Mesothelial cell of epicardium (in vitro differentiated cells): ENCODE results near the gene CCNF. TPM values are rescaled to one million over a fixed set of nuclear protein-coding genes. Genes with fewer than 3 reads are reported as not detected.

ENCODE experiments used
- DNase-seq, 2 experiments: peaks; one replicate each; pipeline ENCODE4 v3.0.0; 2021; ENCODE audit warnings: low spot score in 2 of 2; ENCODE audit not compliant: unreplicated experiment in 2 of 2
- H3K27ac Mint-ChIP-seq: 2 replicates; pipeline ENCODE4 v1.8.0; 2021; ENCODE audit warnings: mixed read lengths
- H3K27me3 Mint-ChIP-seq: 2 replicates; pipeline ENCODE4 v1.8.0; 2021; ENCODE audit warnings: low read depth, mixed read lengths
- H3K36me3 Mint-ChIP-seq: 2 replicates; pipeline ENCODE4 v1.8.0; 2021; ENCODE audit warnings: mixed read lengths
- H3K4me1 Mint-ChIP-seq: 2 replicates; pipeline ENCODE4 v1.8.0; 2021; ENCODE audit warnings: mixed read lengths
- H3K4me3 Mint-ChIP-seq: 2 replicates; pipeline ENCODE4 v1.8.0; 2021; ENCODE audit warnings: mild to moderate bottlenecking, moderate library complexity, mixed read lengths
- H3K9me3 Mint-ChIP-seq: 2 replicates; pipeline ENCODE4 v1.8.0; 2021; ENCODE audit warnings: mixed read lengths
- CTCF ChIP-seq: fragments of 200-600 bp; sonication (generic); IDR thresholded peaks from one replicate; pipeline ENCODE4 v1.5.0; 2021; ENCODE audit warnings: antibody characterized with exemption; ENCODE audit not compliant: unreplicated experiment
- total RNA-seq: library from RNA; stranded (reverse); gene quantifications from 3 replicates; pipeline ENCODE4 v1.2.1, GENCODE V29; 2021

CCNF gene
- total RNA-seq, 1 donor from 2014 or later = 17.4 TPM

GRCh38 chr16:2480948-2481347, 51.7 kb downstream of the CCNF start:
- Mint-ChIP-seq H3K27me3 (peaks cover 3% of the 10 kb centered on the region), H3K4me3 (no peak overlapping the region), H3K4me1 (peaks cover 17% of the 10 kb centered on the region), H3K36me3 (no peaks in the 10 kb centered on the region), H3K27ac (no peak overlapping the region), H3K9me3 (no peaks in the 10 kb centered on the region)
- TF ChIP-seq CTCF = no peak
- no peak for DNase-seq

- Mint-ChIP-seq H3K27me3 (peaks cover 3% of the 10 kb centered on the region), H3K4me3 (no peak overlapping the region), H3K4me1 (peaks cover 15% of the 10 kb centered on the region), H3K27ac (no peak overlapping the region), H3K36me3 (no peaks in the 10 kb centered on the region), H3K9me3 (no peaks in the 10 kb centered on the region)
- TF ChIP-seq CTCF = no peak
- no peak for DNase-seq
Observed at GRCh38 chr16:2481676-2482075, 52.4 kb downstream of the CCNF start.

GRCh38 chr16:2482249-2482648, 53.0 kb downstream of the CCNF start:
- no peak for TF ChIP-seq CTCF
- DNase-seq = peak in 1 of 2 experiments; percentile 18
- no peaks in the 10 kb centered on the region for H3K9me3 Mint-ChIP-seq
- no peak overlapping the region for H3K4me3 Mint-ChIP-seq
- H3K36me3 Mint-ChIP-seq = no peaks in the 10 kb centered on the region
- H3K27ac Mint-ChIP-seq = no peak overlapping the region
- peaks cover 3% of the 10 kb centered on the region for H3K27me3 Mint-ChIP-seq
- H3K4me1 Mint-ChIP-seq = peaks cover 21% of the 10 kb centered on the region

GRCh38 chr16:2482708-2483534, 53.7 kb downstream of the CCNF start:
- H3K27ac Mint-ChIP-seq = no peak overlapping the region
- no peak for DNase-seq
- peaks cover 22% of the 10 kb centered on the region for H3K4me1 Mint-ChIP-seq
- no peak overlapping the region for H3K4me3 Mint-ChIP-seq
- no peaks in the 10 kb centered on the region for H3K27me3 Mint-ChIP-seq
- H3K9me3 Mint-ChIP-seq = no peaks in the 10 kb centered on the region
- no peaks in the 10 kb centered on the region for H3K36me3 Mint-ChIP-seq
- no peak for TF ChIP-seq CTCF

GRCh38 chr16:2483939-2484897, 55.0 kb downstream of the CCNF start:
- no peak for TF ChIP-seq CTCF
- Mint-ChIP-seq H3K36me3 (no peaks in the 10 kb centered on the region), H3K9me3 (no peaks in the 10 kb centered on the region), H3K4me1 (peaks cover 25% of the 10 kb centered on the region), H3K27ac (no peak overlapping the region), H3K27me3 (no peaks in the 10 kb centered on the region), H3K4me3 (no peak overlapping the region)
- no peak for DNase-seq
